BLaER1 treated with 17β-estradiol and CSF1 and Interleukin-3, amounts not matched to agents 10 nM and 100 nM (cell line): Measurements from ENCODE around the gene RELN.
"Not testable (repeated sequence)": the region's sequence is repeated elsewhere in the genome, so short reads cannot be mapped to it uniquely, and the experiment has no call there.

Source experiments
- H3K27ac ChIP-seq, 11 experiments: shearing (Covaris generic); formaldehyde crosslinking; 2 replicates each; pipeline ENCODE4 v1.8.1; 2022
- H3K27me3 ChIP-seq, 11 experiments: shearing (Covaris generic); formaldehyde crosslinking; 2 replicates each; pipeline ENCODE4 v1.8.1; 2022
- H3K36me3 ChIP-seq, 11 experiments: shearing (Covaris generic); formaldehyde crosslinking; 2 replicates each; pipeline ENCODE4 v1.8.1; 2022
- H3K4me1 ChIP-seq, 10 experiments: shearing (Covaris generic); formaldehyde crosslinking; 2 replicates each; pipeline ENCODE4 v1.8.1; 2022
- H3K4me2 ChIP-seq, 11 experiments: shearing (Covaris generic); formaldehyde crosslinking; 2 replicates each; pipeline ENCODE4 v1.8.1; 2022
- H3K4me3 ChIP-seq, 10 experiments: shearing (Covaris generic); formaldehyde crosslinking; 2 replicates each; pipeline ENCODE4 v1.8.1; 2022
- H3K9ac ChIP-seq, 11 experiments: shearing (Covaris generic); formaldehyde crosslinking; 2 replicates each; pipeline ENCODE4 v1.8.1; 2022
- H3K9me3 ChIP-seq, 11 experiments: shearing (Covaris generic); formaldehyde crosslinking; replicated peaks in 1 of 11; 2 replicates each; pipeline ENCODE4 v1.8.1; 2022
- H4K20me1 ChIP-seq, 11 experiments: shearing (Covaris generic); formaldehyde crosslinking; 2 replicates each; pipeline ENCODE4 v1.8.1; 2022
- Cebpa-rat ChIP-seq, 11 experiments: shearing (Covaris generic); IDR thresholded peaks; 2 replicates each; pipeline ENCODE4 v1.8.1; 2022

Gene RELN

DNA sequence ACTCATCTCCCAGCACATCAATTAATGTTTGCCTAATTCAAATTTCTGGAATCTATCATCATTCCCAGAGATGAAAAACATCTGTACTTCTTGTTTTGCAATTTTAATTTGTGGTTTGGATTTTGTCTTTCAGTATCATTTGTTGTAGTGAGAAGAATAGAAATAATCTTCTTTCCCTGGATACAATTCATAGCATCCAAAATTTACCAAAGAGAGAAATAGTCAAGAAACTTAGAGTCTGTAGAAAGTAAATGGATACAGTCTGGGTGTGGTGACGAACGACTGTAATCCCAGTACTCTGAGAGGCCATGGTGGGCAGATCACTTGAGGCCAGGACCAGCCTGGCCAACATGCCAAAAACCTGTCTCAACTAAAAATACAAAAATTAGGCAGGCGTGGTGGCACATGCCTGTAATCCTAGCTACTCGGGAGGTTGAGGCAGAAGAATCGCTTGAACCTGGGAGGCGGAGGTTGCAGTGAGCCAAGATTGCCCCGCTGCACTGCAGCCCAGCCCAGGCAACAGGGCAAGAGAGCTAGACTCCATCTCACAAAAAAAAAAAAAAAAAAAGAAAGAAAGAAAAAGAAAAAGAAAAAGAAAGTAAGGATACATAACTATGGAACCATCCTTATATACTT lies 193.0 kb downstream of the RELN start:
- Histone ChIP-seq H3K9me3 (peaks cover 0 to 6% (median 0%) of the 10 kb centered on the region in 11 experiments; a peak in 1 of 22 replicates), H3K9ac (no peak overlapping the region), H3K4me1 (no peaks in the 10 kb centered on the region), H3K27me3 (no peaks in the 10 kb centered on the region), H3K27ac (no peak overlapping the region), H3K36me3 (no peaks in the 10 kb centered on the region), H3K4me3 (no peak overlapping the region), H3K4me2 (no peak overlapping the region), H4K20me1 (no peaks in the 10 kb centered on the region)
- no peak for TF ChIP-seq Cebpa-rat (IDR thresholded peaks at IDR 0.05)

DNA sequence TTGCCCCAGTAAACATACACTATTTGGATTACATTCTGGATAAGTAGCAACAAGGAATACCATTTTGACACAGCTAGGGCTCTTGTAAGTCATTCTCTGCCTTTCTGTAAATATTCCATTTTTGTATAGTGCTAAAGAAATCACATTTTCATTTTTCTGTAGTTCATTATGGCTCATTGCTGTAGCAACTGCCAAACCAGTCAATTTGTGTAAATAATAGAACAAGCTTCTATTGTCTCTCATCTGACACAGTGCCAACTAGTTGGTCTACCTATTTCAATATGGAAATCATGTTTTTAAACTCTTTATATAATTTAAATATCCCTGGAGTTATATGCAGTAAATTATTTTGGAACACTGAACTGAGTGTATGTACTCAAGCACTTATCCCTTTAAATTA lies 193.7 kb downstream of the RELN start:
- Histone ChIP-seq H3K4me2 (no peak overlapping the region), H3K4me3 (no peak overlapping the region), H3K36me3 (no peaks in the 10 kb centered on the region), H3K27ac (no peak overlapping the region), H3K9me3 (peaks cover 0 to 6% (median 0%) of the 10 kb centered on the region in 11 experiments; a peak in 1 of 22 replicates), H4K20me1 (no peaks in the 10 kb centered on the region), H3K27me3 (no peaks in the 10 kb centered on the region), H3K9ac (no peak overlapping the region), H3K4me1 (no peaks in the 10 kb centered on the region)
- TF ChIP-seq Cebpa-rat (IDR thresholded peaks at IDR 0.05): no peak

DNA sequence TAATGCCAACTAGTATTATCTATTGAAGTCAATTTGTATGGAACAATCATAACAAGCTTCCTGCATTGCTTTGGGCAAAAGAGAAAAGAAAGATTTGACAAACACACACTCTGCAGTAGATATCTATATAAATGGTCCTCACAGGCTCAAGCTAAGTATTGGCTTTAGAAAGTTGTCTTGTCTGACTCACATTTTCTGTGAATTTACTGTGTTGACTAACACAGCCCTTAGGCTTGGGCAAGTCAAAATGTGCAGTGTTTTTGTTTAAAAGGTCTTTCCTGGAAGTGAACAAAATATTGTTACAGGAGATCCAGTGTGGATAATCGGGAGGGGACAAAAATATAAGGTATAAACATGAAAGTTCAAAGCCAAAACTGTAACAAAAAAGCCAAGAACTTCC lies 194.4 kb downstream of the RELN start:
- no peaks in the 10 kb centered on the region for H3K4me1 ChIP-seq
- no peak for TF ChIP-seq Cebpa-rat (IDR thresholded peaks at IDR 0.05)
- no peak overlapping the region for H3K4me2 ChIP-seq
- H3K9me3 ChIP-seq: peaks cover 0 to 6% (median 0%) of the 10 kb centered on the region in 11 experiments; a peak in 1 of 22 replicates
- no peaks in the 10 kb centered on the region for H3K27me3 ChIP-seq
- no peak overlapping the region for H3K9ac ChIP-seq
- no peak overlapping the region for H3K4me3 ChIP-seq
- no peaks in the 10 kb centered on the region for H4K20me1 ChIP-seq
- no peak overlapping the region for H3K27ac ChIP-seq
- H3K36me3 ChIP-seq: no peaks in the 10 kb centered on the region

DNA sequence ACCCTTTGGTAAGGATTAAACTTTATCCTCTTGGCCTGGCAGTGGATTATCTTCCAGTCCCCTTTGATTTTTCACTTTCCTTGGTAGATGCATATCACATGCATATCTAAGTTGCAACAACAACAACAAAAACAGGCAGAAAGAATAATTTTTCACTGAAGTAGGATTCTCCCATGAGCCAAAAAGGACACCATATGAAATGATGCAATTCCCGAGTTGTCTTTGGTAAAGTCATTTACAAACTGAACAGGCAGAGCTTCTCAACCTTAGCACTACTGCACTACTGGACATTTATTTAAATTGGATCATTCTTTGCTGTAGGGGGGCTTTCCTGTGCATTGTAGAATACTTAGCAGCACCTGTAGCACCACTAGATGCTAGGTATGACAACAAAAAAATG lies 195.0 kb downstream of the RELN start:
- no peak for TF ChIP-seq Cebpa-rat (IDR thresholded peaks at IDR 0.05)
- no peaks in the 10 kb centered on the region for H3K36me3 ChIP-seq
- no peaks in the 10 kb centered on the region for H3K27me3 ChIP-seq
- peaks cover 0 to 6% (median 0%) of the 10 kb centered on the region in 11 experiments; a peak in 1 of 22 replicates for H3K9me3 ChIP-seq
- H4K20me1 ChIP-seq: no peaks in the 10 kb centered on the region
- H3K4me2 ChIP-seq: no peak overlapping the region
- no peak overlapping the region for H3K4me3 ChIP-seq
- no peak overlapping the region for H3K9ac ChIP-seq
- no peaks in the 10 kb centered on the region for H3K4me1 ChIP-seq
- H3K27ac ChIP-seq: no peak overlapping the region

DNA sequence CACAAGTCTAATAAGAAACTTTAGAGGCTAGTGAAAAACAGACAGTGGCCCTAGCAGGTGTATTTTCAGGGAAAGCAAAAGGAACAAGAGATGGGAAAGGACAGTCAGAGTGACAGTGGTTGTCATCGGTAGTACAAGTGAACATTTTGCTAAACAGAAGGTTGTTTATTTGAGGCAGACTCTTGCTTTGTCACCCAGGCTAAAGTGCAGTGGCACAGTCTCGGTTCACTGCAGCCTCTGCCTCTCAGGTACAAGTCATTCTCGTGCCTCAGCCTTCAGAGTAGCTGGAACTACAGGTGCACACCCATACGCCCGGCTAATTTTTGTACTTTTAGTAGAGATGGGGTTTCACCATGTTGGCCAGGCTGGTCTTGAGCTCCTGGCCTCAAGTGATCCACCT lies 195.8 kb downstream of the RELN start:
- Histone ChIP-seq H3K27ac (no peak overlapping the region), H3K4me1 (no peaks in the 10 kb centered on the region), H3K9ac (no peak overlapping the region), H3K4me3 (no peak overlapping the region), H3K4me2 (no peak overlapping the region), H3K36me3 (no peaks in the 10 kb centered on the region), H3K27me3 (no peaks in the 10 kb centered on the region), H3K9me3 (peaks cover 0 to 6% (median 0%) of the 10 kb centered on the region in 11 experiments; a peak in 1 of 22 replicates), H4K20me1 (no peaks in the 10 kb centered on the region)
- TF ChIP-seq Cebpa-rat (IDR thresholded peaks at IDR 0.05): no peak

DNA sequence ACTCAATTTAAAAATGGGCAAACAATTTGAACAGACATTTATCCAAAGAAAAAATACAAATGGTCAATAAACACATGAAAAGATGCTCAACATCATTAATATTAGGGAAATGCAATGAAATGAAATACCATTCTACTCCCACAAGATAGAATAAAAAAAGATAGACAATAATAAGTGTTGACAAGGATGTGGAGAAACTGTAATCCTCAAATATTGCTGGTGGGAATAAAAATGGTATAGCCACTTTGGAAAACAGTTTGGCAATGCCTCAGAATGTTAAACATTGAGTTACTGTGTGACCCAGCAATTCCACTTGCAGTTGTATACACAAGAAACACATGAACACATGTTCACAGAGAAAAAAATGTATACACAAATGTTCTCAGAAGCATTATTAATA lies 197.6 kb downstream of the RELN start:
- H3K36me3 ChIP-seq: no peaks in the 10 kb centered on the region
- H3K27me3 ChIP-seq: no peaks in the 10 kb centered on the region
- H3K4me1 ChIP-seq: no peaks in the 10 kb centered on the region
- H3K27ac ChIP-seq: no peak overlapping the region
- H4K20me1 ChIP-seq: no peaks in the 10 kb centered on the region
- H3K9me3 ChIP-seq: peaks cover 0 to 6% (median 0%) of the 10 kb centered on the region in 11 experiments; a peak in 1 of 22 replicates
- H3K4me2 ChIP-seq: no peak overlapping the region
- H3K9ac ChIP-seq: no peak overlapping the region
- H3K4me3 ChIP-seq: no peak overlapping the region
- TF ChIP-seq Cebpa-rat (IDR thresholded peaks at IDR 0.05): no peak

DNA sequence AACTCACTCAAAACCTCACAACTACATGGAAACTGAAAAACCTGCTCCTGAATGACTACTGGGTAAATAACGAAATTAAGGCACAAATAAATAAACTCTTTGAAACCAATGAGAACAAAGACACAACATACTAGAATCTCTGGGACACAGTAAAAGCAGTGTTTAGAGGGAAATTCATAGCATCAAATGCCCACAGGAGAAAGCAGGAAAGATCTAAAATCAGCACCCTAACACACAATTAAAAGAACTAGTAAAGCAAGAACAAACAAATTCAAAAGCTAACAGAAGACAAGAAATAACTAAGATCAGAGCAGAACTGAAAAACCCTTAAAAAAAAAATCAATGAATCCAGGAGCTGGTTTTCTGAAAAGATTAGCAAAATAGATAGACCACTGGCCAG lies 202.4 kb downstream of the RELN start:
- not testable (repeated sequence) for H3K4me3 ChIP-seq, H3K9me3 ChIP-seq, H3K9ac ChIP-seq, H3K4me1 ChIP-seq, H4K20me1 ChIP-seq, H3K27ac ChIP-seq, H3K4me2 ChIP-seq, H3K36me3 ChIP-seq, H3K27me3 ChIP-seq

DNA sequence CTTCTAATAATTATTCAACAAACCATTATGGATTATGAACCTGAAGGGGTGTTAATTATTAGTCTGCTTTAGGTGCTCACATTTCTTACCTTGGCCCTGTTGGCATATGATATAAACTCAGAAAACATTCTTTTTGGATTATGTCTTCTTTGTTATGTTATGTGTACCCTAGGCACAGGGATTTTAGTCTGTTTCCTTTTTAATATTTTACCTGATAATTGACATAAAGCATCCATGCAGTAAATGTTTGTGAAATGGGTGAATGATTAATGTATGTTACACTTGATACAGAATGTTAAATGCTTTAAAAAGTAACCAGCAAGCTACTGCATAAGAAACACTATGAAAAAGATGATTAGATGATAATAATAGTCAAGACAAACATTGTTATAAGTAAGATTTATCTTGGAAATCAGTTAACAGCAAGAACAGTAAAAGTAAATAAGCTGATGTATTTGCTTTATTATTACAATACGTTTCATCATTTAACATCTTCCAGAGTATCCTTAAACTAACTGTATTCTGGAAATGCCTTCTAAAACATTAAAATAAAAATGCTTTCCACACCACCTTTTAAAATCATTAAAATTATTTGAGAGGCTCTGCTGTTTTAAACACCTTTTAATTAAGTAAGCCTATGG lies 204.7 kb downstream of the RELN start:
- Histone ChIP-seq H3K4me3 (no peak overlapping the region), H3K4me2 (no peak overlapping the region), H3K9me3 (no peaks in the 10 kb centered on the region; a peak in 1 of 22 replicates), H3K9ac (no peak overlapping the region), H3K4me1 (no peaks in the 10 kb centered on the region), H3K27ac (no peak overlapping the region), H4K20me1 (no peaks in the 10 kb centered on the region), H3K36me3 (no peaks in the 10 kb centered on the region), H3K27me3 (no peaks in the 10 kb centered on the region)
- no peak for TF ChIP-seq Cebpa-rat (IDR thresholded peaks at IDR 0.05)

DNA sequence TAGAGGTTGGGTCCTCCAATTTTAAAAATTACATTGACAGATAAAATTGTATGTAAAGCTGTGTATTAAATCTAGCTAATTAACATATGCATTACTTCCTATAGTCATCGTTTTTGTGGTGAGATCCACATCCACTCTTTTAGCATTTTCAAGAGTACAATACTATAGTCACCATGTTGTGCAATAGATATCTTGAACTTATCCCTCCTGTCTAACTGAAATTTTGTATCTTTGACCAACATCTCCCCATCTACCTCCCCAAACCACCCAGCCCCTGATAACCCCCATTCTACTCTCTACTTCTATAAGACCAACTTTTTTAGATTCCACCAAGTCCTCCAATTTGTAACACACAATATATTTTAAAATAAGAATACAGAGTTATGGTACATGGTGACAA lies 208.0 kb downstream of the RELN start:
- Histone ChIP-seq H3K4me1 (no peaks in the 10 kb centered on the region; a peak in 1 of 20 replicates), H4K20me1 (no peaks in the 10 kb centered on the region), H3K4me3 (no peak overlapping the region), H3K9ac (no peak overlapping the region), H3K27me3 (no peaks in the 10 kb centered on the region), H3K27ac (no peak overlapping the region), H3K36me3 (no peaks in the 10 kb centered on the region), H3K9me3 (no peaks in the 10 kb centered on the region; a peak in 1 of 22 replicates), H3K4me2 (no peak overlapping the region)
- TF ChIP-seq Cebpa-rat (IDR thresholded peaks at IDR 0.05): no peak

DNA sequence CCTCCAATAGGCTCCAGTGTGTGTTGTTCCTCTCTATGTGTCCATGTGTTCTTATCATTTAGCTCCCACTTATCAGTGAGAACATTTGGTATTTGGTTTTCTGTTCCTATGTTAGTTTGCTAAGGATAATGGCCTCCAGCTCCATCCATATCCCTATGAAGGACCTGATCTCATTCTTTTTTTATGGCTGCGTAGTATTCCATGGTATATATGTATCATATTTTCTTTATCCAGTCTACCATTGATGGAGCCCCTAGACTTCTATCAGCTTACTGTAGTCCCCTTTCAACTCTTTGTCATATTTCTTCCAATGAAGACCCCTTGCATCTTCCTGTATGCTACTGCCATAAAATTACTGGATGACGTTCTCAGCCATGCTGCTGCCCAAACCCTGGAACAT lies 208.9 kb downstream of the RELN start:
- not testable (repeated sequence) for H3K9me3 ChIP-seq, H3K4me2 ChIP-seq, H3K27me3 ChIP-seq, H3K4me3 ChIP-seq, H4K20me1 ChIP-seq, H3K36me3 ChIP-seq, H3K9ac ChIP-seq, H3K4me1 ChIP-seq, H3K27ac ChIP-seq
